Endothelial cell of umbilical vein (primary cell): Measurements from ENCODE around the gene MT1H. TPM values are rescaled to one million over a fixed set of nuclear protein-coding genes. Genes with fewer than 3 reads are reported as not detected.

Experiments used
- BruUV-seq: library from RNA; stranded (reverse); fragments of 400-500 nt; replicated peaks from 2 replicates; lab custom pipeline; 2021; lab: Mats Ljungman, UMichigan
- CTCF ChIA-PET: fragments of 300-600, 350-600 bp; sonication (Branson Sonifier 250); formaldehyde crosslinking; loops from one replicate; lab custom pipeline; 2021; ENCODE audit warnings: antibody characterized with exemption, inconsistent platforms; lab: Charles Lee
- POLR2A ChIA-PET: fragments of 300-600, 350-600 bp; sonication (Branson Sonifier 250); formaldehyde crosslinking; loops from one replicate; lab custom pipeline; 2021; ENCODE audit warnings: antibody characterized with exemption, inconsistent platforms; lab: Charles Lee
- DNase-seq: peaks from one replicate; pipeline ENCODE4 v3.0.0-alpha.2; 2011; ENCODE audit warnings: low read depth, low spot score
- FAIRE-seq: peaks from 2 replicates; lab custom pipeline; 2011; peaks lifted over from hg19 to GRCh38; lab: Jason Lieb, UNC
- H2AFZ ChIP-seq: 2 replicates; pipeline ENCODE4 v1.6.0; 2012; ENCODE audit warnings: low read depth, low read length, control low read depth, inconsistent platforms
- H3K27ac ChIP-seq: 2 replicates; pipeline ENCODE4 v1.5.1; 2011; ENCODE audit warnings: low read depth, mild to moderate bottlenecking, control low read depth, low read length, moderate library complexity; ENCODE audit not compliant: insufficient read depth
- H3K27me3 ChIP-seq, 2 experiments: 2 replicates each; pipeline versions ENCODE4 v1.6.0 to v1.6.1; 2011; ENCODE audit warnings: low read length in 2 of 2, mixed read lengths in 1 of 2; ENCODE audit not compliant: control insufficient read depth in 2 of 2, insufficient read depth in 2 of 2
- H3K36me3 ChIP-seq, 2 experiments: 2 replicates in 1 of 2; 3 replicates in 1 of 2; pipeline ENCODE4 v1.5.1; 2011; ENCODE audit warnings: low read length in 2 of 2, mild to moderate bottlenecking in 1 of 2, moderate library complexity in 1 of 2; ENCODE audit not compliant: control insufficient read depth in 2 of 2, insufficient read depth in 2 of 2; ENCODE audit errors: extremely low read depth in 1 of 2
- H3K4me1 ChIP-seq: 3 replicates; pipeline ENCODE4 v1.5.1; 2011; ENCODE audit warnings: mild to moderate bottlenecking, low read length; ENCODE audit not compliant: control insufficient read depth, insufficient read depth; ENCODE audit errors: extremely low read depth
- H3K4me2 ChIP-seq: 2 replicates; pipeline ENCODE4 v1.6.1; 2011; ENCODE audit warnings: low read length, control low read depth, mixed read lengths; ENCODE audit not compliant: insufficient read depth
- H3K4me3 ChIP-seq, 3 experiments: fragments of 200-600 bp in 1 of 3; sonication (generic), shearing (Covaris generic) in 1 of 3; replicated peaks in 1 of 3; 2 replicates each; pipeline ENCODE4 v1.5.1; 2011 to 2016; ENCODE audit warnings: control low read depth in 3 of 3, low read length in 3 of 3, mild to moderate bottlenecking in 2 of 3, inconsistent platforms in 1 of 3, low read depth in 1 of 3, moderate library complexity in 1 of 3; ENCODE audit not compliant: insufficient read depth in 1 of 3
- H3K79me2 ChIP-seq: 2 replicates; pipeline ENCODE4 v1.6.0; 2012; ENCODE audit warnings: low read length, inconsistent platforms; ENCODE audit not compliant: control insufficient read depth, insufficient read depth
- H3K9ac ChIP-seq: replicated peaks from 2 replicates; pipeline ENCODE3; 2011; ENCODE audit warnings: low read length, control low read depth; ENCODE audit not compliant: insufficient read depth; ENCODE audit errors: extremely low read depth
- H3K9me1 ChIP-seq: replicated peaks from 3 replicates; pipeline ENCODE4 v1.6.0; 2011; ENCODE audit warnings: mild to moderate bottlenecking, low read length; ENCODE audit not compliant: control insufficient read depth, insufficient read depth; ENCODE audit errors: extremely low read depth
- H3K9me3 ChIP-seq: replicated peaks from 2 replicates; pipeline ENCODE4 v1.5.1; 2012; ENCODE audit warnings: low read length, inconsistent platforms; ENCODE audit not compliant: control insufficient read depth, insufficient read depth
- H4K20me1 ChIP-seq: replicated peaks from 2 replicates; pipeline ENCODE3; 2011; ENCODE audit warnings: mild to moderate bottlenecking, low read length; ENCODE audit not compliant: control insufficient read depth, insufficient read depth; ENCODE audit errors: extremely low read depth
- CTCF ChIP-seq, 2 donors: IDR thresholded peaks; 1 replicate in 1 of 2; 2 replicates in 1 of 2; pipeline ENCODE4 v1.5.1; 2011; ENCODE audit warnings: low read length in 2 of 2, mild to moderate bottlenecking in 2 of 2, moderate library complexity in 2 of 2, control low read depth in 1 of 2, inconsistent platforms in 1 of 2, low read depth in 1 of 2; ENCODE audit not compliant: insufficient read depth in 1 of 2; ENCODE audit errors: extremely low read depth in 1 of 2
- EZH2 ChIP-seq: IDR thresholded peaks from 2 replicates; pipeline ENCODE4 v1.6.1; 2012; ENCODE audit warnings: borderline replicate concordance, low read depth, mild to moderate bottlenecking, moderate library complexity, low read length, inconsistent platforms; ENCODE audit not compliant: severe bottlenecking
- FOS ChIP-seq: IDR thresholded peaks from 2 replicates; pipeline ENCODE4 v1.6.1; 2011; ENCODE audit warnings: mild to moderate bottlenecking, low read length, moderate library complexity, borderline replicate concordance; ENCODE audit not compliant: insufficient read depth
- GATA2 ChIP-seq: IDR thresholded peaks from 2 replicates; pipeline ENCODE4 v1.7.0; 2011; ENCODE audit warnings: low read depth, mild to moderate bottlenecking, moderate library complexity, mixed read lengths, low read length; ENCODE audit not compliant: insufficient read length, insufficient read depth
- JUN ChIP-seq: IDR thresholded peaks from 2 replicates; pipeline ENCODE4 v1.6.1; 2011; ENCODE audit warnings: borderline replicate concordance, low read depth; ENCODE audit not compliant: insufficient read length, insufficient read depth
- MAX ChIP-seq: IDR thresholded peaks from 2 replicates; pipeline ENCODE4 v1.6.1; 2011; ENCODE audit not compliant: insufficient read depth, insufficient read length
- MYC ChIP-seq: IDR thresholded peaks from one replicate; pipeline ENCODE4 v1.6.1; 2011; ENCODE audit warnings: mild to moderate bottlenecking, low read depth, low read length
- POLR2A ChIP-seq: IDR thresholded peaks from 2 replicates; pipeline ENCODE4 v1.6.1; 2012; ENCODE audit warnings: low read depth, mild to moderate bottlenecking, control low read depth, low read length
- POLR2AphosphoS5 ChIP-seq: IDR thresholded peaks from 2 replicates; pipeline ENCODE4 v1.6.1; 2012; ENCODE audit warnings: low read depth, mild to moderate bottlenecking, control low read depth, low read length, moderate library complexity; ENCODE audit not compliant: insufficient read depth
- dilution Hi-C: fragments of 300-500 bp; cut with MboI; formaldehyde crosslinking; loops from one replicate; pipeline ENCODE4 v1.15.0; 2019; ENCODE audit warnings: low sequenced_read_pairs; ENCODE audit not compliant: extremely low pct_ligation_motif_present
- intact Hi-C: fragments of 100-400 bp; cut with micrococcal nuclease; formaldehyde crosslinking; loops from one replicate; pipeline ENCODE4 v1.10.0; 2022
- polyA plus RNA-seq, 4 experiments: library from polyadenylated mRNA; depleted of rRNA in 3 of 4; stranded (reverse) in 3 of 4; unstranded in 1 of 4; fragments of >200 nt; gene quantifications; 2 replicates each; pipeline versions ENCODE4 v1.2.1 to v1.2.3, GENCODE V29; 2011 to 2012; ENCODE audit warnings: missing spikeins in 1 of 4
- total RNA-seq: library from RNA; stranded (reverse); gene quantifications from 2 replicates; pipeline ENCODE4 v1.2.3, GENCODE V29; 2021

Gene MT1H
- total and polyA plus RNA-seq, 2 donors (not counting 3 experiments of a cell fraction or from before 2014, with no cell fraction given): not detected

- no peak for FAIRE-seq
- H3K4me3 ChIP-seq: no peak overlapping the region
- H3K36me3 ChIP-seq: no peaks in the 10 kb centered on the region
- no peak overlapping the region for H3K9ac ChIP-seq
- no peaks in the 10 kb centered on the region for H3K9me1 ChIP-seq
- no peaks in the 10 kb centered on the region for H3K9me3 ChIP-seq
- H3K4me2 ChIP-seq: no peak overlapping the region
- H2AFZ ChIP-seq: no peak overlapping the region
- ChIA-PET CTCF (interaction anchor here (1.1 kb wide), 1 partner anchor 103 kb away, joined by 3 read pairs; no protein-coding TSS in a partner anchor), POLR2A (no interaction called here)
- no TSS peak for BruUV-seq
- H3K79me2 ChIP-seq: no peaks in the 10 kb centered on the region
- H3K27ac ChIP-seq: no peak overlapping the region
- intact Hi-C loops: no loop called here
- peaks cover 13% of the 10 kb centered on the region for H3K4me1 ChIP-seq
- H4K20me1 ChIP-seq: no peaks in the 10 kb centered on the region
- dilution Hi-C loops: no loop called here
- H3K27me3 ChIP-seq: peaks cover 13 to 14% of the 10 kb centered on the region in 2 experiments
- no peak for TF ChIP-seq MYC
- TF ChIP-seq MAX: no peak
- TF ChIP-seq POLR2A: no peak
- TF ChIP-seq CTCF (IDR thresholded peaks at IDR 0.05; ENCODE audit: extremely low read depth in 1 of 2, insufficient read depth in 1 of 2, low read depth in 1 of 2, low read length in 2 of 2): no peak
- no peak for TF ChIP-seq JUN
- TF ChIP-seq FOS: no peak
- no peak for TF ChIP-seq GATA2
- TF ChIP-seq POLR2AphosphoS5: no peak
- TF ChIP-seq EZH2: no peak
- no peak for DNase-seq
Observed at GRCh38 chr16:56679078-56679730, 9.6 kb downstream of the MT1H start.
